VCaP (cell line): Measurements from ENCODE around the gene HIP1.
"Not testable (repeated sequence)": the region's sequence is repeated elsewhere in the genome, so short reads cannot be mapped to it uniquely, and the experiment has no call there.

Experiments used
- H3K27ac ChIP-seq: fragments of 450-650 bp; 2 replicates; pipeline ENCODE4 v1.5.1; 2017
- CTCF ChIP-seq: fragments of 450-650 bp; conservative IDR thresholded peaks from 2 replicates; pipeline ENCODE4 v1.5.1; 2017; ENCODE audit warnings: mild to moderate bottlenecking, moderate library complexity

Gene HIP1

GRCh38 chr7:75738604-75738974 is at the start of gene HIP1:
Gene HIP1 (minus strand): TSS chr7:75738941. CDS start chr7:75738920, 21 bp downstream.
- TF ChIP-seq CTCF = no peak
- H3K27ac ChIP-seq = peak within 1 kb of the TSS; percentile 89

GRCh38 chr7:75788154-75788847 is 49.6 kb upstream of the HIP1 start:
- H3K27ac ChIP-seq = not testable (repeated sequence)

DNA sequence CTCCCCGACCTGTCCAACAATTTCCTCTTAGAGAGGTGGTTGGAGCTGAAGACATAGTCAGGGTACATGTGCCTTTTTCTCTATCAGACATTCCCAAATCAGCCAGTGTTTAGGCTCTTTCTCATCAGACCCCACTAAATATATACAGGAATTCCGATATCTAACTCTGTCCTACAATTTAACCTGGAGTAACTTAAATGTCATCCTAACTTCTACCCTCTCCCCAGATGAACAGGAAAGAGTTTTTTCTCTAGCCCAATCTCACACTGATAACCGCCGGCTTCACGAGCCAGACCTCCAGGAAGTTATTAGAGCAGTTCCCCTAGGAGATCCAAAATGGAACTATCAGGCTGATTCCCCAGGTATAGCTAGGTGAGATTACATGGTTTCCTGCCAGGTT is 44.3 kb upstream of the HIP1 start:
- H3K27ac ChIP-seq = not testable (repeated sequence)

DNA sequence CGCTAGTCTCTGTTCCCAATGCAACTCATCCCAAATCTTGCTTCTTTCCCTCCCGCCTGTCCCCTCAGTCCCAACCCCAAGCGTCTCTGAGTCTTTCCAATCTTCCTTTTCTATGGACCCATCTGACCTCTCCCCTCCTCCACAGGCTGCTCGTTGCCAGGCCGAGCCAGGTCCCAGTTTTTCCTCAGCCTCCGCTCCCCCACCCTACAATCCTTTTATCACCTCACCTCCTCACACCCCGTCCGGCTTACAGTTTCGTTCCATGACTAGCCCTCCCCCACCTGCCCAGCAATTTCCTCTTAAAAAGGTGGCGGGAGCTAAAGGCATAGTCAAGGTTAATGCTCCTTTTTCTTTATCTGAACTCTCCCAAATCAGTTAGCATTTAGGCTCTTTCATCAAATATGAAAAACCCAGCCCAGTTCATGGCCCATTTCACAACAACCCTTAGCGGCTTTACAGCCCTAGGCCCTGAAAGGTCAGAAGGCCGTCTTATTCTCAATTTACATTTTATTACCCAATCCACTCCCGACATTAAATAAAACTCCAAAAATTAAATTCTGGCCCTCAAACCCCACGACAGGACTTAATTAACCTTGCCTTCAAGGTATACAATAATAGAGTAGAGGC is 42.0 kb upstream of the HIP1 start:
- not testable (repeated sequence) for H3K27ac ChIP-seq

- not testable (repeated sequence) for H3K27ac ChIP-seq
Observed at GRCh38 chr7:75779516-75779915, 40.8 kb upstream of the HIP1 start.

GRCh38 chr7:75779035-75779434 is 40.3 kb upstream of the HIP1 start:
- H3K27ac ChIP-seq = not testable (repeated sequence)

- H3K27ac ChIP-seq = no peak overlapping the region
- peak; percentile 34 for TF ChIP-seq CTCF
Observed at GRCh38 chr7:75776295-75776971, 37.7 kb upstream of the HIP1 start.

- H3K27ac ChIP-seq = not testable (repeated sequence)
Observed at GRCh38 chr7:75773958-75774357, 35.2 kb upstream of the HIP1 start.

GRCh38 chr7:75772081-75773077 is 33.6 kb upstream of the HIP1 start, which contains the start of gene CCL26:
Gene CCL26 (minus strand): TSS chr7:75772211. CDS start chr7:75772176, 35 bp downstream.
- no peak within 1 kb of the TSS for H3K27ac ChIP-seq
- no peak for TF ChIP-seq CTCF

GRCh38 chr7:75771224-75771623 is 32.5 kb upstream of the HIP1 start:
- TF ChIP-seq CTCF = no peak
- H3K27ac ChIP-seq = no peak overlapping the region
